AML-193 (cell line): ENCODE data around the gene RSPH1.

ENCODE experiments used
- DNase-seq, 2 experiments: peaks; one replicate each; lab custom pipeline; 2025; lab: John Stamatoyannopoulos, UW

The RSPH1 gene

DNA sequence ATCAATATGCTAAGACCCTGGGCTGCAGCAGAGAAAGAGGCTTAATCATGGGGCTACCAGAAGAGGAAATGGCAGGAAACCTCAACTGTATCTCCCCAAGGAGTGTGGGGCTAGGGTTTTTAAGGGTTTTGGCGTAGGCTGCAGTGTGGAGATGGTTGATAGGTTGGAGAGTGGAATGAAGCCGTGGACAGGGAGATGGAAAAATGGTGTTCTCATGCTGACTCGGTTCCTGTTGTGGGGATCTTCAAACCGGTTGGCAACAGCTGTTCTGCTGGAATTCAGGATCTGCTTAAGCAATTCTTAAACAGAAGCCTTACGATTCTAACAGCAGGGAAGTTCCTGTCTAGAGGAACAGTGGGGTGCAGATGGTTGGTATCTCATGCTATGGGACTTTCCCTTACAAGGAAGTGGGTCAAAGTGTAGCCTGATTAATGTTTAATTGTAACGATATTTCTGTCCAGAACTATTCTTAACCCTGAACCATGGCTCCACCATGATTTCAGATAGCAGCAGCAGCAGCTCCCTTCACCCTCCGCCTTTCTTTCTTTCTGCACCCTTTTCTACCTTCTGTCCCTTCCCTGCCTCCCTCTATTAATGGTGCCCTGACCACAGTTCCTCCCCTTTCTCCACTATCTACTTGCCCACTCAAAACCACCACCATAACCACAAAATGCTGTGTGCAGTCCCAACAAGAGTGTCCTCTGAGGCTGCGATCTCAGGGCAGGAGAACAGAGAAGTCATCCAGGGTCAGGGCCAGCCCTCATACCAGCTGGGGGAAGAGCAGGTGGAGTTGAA, 30.8 kb downstream of the RSPH1 start:
- peak; percentile 52 to 57 for DNase-seq

DNA sequence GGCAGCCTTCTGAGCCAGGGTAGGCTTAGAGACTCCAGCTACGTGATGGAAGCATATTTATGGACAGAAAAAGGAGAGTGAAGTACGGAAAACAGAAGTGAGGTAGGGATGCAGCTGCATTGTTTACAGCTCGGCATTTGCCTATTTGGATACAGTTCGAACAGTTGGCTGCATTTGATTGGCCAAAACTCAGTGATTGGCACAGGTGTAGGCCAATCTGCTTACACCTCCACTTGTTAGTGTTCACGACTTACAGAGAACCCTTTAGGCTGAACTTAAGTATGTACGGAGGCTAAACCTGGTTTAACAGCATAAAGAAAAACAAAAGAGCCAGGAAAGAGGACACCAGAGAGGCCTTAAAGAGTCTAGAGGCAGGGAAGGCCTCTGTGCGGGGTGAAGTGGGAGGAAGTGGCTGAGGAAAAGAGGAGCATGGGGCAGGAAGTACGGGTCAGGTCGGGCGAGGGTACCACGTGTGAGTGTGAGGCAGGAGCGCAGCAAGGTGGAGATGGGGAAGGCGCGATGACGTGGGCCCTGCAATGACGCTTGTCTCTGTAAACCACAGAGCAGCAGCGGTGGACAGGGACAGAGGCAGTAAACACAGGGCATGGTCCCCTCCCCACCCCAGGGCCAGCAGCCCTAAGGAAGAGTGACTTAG, 32.0 kb downstream of the RSPH1 start:
- no peak for DNase-seq

DNA sequence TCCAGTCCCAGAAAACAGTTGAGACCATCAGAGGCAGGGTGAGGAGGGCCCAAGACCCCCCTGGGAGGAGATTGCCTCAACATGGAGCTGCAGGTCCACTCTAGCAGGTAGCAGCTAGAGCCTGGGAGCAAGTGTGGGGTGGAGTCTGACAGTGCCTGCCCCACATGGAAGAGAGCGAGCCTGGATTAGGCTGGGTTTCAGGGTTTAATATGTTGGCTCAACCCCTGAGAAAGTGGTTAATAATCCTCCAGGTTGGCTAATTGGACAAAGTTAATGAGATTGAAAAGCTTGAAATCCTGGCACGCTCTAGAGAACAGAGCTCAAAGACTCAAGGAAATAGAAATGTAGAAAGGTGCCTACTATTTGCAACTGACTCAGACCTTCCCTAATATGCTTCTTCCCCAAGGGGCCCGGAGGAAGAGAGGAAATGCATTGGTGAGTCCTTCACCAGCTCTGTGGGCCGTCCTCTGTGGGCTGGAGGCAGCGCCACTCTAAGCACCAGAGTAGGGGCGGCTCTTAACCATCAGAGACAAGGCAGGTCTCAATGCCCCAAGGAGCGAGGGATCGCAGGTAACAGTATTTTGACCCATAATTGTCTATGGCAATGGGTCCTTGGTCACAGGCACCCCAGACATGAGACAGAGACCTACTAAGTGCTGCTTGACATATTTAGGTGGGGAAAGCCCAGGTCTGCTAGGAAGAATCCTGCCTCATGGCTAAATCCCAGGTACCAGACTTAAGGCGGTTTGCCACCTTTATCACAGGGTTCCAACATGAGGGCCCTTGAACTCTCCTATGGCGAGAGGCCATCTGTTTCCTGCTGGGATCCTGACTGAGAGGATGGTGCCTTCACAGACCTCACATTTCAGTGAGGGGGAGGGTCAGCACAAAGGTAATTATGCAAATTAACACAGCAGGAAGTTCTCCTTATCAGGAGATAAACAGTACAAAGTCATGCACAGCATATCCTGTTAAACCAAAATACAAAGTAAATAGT, 33.8 kb downstream of the RSPH1 start:
- DNase-seq: no peak

DNA sequence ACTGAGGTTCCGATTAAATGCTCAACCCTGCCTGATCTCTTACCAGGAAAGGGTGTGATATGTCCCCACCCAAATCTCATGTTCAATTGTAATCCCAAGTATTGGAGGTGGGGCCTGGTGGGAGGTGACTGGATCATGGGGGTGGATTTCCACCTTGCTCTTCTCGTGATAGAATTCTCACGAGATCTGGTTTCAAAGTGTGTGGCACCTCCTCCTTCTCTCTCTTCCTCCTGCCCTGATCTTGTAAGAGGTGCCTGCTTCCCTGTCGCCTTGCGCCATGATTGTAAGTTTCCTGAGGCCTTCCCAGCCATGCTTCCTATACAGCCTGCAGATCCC, 34.9 kb downstream of the RSPH1 start:
- no peak for DNase-seq

DNA sequence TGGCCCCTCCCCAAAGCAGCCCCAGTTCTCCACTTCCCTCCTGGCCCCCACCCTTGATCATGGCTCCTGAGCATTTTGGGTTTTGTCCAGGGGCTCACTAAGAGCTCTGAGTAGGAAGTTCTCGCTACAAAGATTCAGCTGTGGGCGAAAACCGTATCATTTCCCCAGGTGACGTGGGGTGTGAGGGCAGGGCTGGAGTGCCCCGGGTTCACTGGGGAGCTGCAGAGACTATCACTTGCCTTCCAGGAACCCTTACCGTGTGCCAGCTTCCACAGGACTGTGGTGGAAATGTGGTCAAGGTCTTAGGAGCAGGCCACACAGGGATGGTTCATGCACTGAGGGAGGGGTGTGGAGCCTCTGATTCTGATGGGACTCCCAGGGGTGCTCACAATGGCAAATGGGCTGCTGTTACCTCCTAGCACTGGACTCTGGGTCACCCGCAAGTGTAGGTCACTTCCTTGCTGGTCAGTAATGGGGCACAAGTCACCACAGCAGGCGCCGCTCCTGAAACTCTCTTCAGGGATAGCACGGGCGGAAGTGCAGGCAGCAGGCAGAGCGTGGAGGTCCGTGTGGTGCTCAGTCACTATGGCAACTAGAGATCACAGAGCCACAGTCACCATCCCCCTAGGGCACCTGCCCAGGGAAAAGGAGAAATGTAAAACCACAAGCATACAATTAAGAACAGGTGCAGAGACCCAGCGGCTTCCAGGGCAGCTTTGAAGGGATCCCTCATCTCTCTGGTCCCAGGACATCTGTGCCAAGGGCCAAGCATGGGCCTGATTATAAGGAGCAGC, 35.4 kb downstream of the RSPH1 start:
- no peak for DNase-seq

DNA sequence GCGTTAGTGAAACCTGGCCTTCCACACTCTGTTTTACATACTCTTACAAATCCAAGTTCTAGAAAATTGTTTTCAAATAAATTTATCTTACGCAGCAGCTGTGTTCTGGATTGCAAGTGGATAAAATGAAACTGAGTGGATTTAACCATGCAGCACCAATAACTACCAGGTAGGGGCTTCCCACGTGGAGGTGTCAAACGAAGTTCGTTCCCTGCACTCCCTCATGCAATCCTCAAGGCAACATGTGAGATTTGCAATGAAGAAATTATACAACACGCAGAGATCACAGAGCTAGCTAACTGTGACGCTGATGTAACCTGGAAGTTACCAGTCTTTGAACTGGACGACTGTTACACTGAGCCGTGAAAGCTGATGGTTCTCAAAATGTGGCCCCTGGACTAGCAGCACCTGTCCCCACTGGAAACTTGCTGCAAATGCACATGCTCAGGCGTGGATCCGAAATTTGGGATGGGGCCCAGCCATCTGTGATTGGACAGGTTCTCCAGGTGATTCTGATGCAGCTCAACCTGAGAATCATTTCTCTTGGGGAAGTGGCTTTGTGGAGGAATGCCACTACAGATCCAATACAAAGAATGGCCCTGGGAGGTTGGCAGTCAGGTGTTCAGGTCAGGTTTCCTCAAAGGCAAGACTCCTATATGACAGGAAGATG, 36.3 kb downstream of the RSPH1 start:
- DNase-seq: no peak

DNA sequence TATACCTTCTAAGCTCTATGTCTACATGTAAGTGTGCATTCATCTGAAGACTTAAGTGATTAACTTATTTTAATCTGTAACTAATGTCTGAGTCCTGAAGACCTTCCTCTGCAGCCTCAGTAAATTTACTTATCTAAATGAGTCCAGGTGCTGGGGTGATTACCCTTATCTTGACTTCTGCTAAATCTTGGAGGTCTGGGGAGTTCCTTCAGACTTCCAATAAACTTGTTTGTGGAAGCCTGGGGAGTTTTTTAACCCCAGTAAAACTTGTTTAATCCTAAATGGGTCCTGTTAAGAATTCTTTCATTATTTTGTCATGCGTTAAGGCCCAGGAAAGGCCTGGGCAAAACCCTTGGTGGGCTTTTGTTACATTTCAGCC, 37.0 kb downstream of the RSPH1 start:
- DNase-seq: no peak

DNA sequence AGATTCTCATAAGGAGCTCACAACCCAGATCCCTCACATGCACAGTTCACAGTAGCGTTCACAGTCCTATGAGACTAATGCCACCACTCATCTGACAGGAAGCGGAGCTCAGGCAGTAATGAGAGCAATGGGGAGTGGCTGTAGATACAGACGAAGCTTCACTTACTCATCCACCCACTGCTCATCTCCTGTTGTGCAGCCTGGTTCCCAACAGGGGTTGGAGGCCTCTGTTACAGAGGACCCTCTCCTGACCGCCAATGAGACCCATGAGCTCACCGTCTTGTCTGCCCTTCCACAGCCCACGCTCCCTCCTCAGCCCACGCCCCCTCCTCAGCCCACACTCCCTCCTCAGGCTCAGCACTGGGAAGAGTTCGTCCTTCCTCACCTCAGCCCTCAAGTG, 39.6 kb downstream of the RSPH1 start:
- DNase-seq: no peak

DNA sequence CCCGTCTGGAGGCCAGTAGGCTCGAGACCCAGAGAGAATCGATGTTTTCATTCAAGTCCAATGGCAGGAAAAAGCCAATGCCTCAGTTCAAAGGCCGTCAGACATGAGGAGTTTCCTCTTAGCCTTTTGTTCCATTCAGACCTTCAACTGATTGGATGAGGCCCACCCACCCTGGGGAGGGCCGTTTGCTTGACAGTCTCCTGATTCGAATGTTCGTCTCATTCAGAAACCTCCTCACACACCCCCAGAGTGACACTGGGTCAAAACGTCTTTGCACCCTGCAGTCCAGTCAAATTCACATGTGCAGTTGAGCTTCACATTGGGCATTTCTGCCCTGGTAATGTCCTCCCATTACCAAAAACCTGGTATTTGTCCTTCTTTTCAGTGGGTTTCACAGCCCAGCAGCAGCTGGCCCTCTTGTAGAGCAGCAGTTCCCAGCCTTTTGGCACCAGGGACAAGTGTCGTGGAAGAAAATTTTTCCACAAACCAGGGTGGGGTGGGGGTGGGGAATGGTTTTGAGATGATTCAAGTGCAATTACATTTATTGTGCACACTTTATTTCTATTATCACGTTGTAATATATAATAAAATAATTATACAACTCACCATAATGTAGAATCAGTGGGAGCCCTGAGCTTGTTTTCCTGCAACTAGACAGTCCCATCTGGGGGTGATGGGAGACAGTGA, 40.1 kb downstream of the RSPH1 start:
- DNase-seq: no peak

DNA sequence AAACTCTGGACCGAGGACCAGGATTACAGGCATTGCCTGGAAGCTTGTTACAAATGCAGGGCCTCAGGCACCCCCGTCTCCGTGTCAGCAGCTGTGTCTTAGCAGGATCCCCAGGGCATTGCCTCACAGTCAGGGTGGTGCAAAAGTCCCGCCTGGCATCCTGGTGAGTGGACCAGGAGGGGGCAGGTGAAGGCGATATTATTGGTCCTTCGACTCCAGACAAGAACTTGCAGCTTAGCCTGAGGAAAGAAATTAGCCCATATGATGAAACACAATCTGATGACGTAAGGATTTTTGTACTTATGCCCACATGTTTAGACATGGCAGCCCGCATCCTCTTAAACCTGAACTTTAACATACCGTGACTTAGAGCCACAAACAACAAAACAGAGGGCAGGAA, 40.8 kb downstream of the RSPH1 start:
- DNase-seq: peak; percentile 6 to 9

DNA sequence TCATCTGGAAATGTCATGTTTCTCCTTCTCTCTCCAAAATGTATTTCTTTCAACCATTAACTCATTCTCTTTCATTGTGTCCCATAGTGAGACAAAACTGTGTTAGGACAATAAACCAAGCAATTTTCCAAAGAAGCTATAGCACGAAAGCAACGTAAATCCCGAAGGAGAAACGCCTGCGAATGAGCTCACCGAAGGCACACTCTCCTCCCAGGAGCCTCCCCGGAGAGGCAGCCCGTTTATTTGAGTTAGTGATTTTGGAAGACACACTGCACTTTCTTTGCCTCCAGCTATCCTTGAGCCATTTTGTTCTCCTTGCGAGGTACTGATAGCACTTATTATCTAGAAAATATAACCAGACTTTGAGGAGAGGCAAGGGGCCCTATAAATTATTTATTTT, 41.2 kb downstream of the RSPH1 start:
- no peak for DNase-seq

DNA sequence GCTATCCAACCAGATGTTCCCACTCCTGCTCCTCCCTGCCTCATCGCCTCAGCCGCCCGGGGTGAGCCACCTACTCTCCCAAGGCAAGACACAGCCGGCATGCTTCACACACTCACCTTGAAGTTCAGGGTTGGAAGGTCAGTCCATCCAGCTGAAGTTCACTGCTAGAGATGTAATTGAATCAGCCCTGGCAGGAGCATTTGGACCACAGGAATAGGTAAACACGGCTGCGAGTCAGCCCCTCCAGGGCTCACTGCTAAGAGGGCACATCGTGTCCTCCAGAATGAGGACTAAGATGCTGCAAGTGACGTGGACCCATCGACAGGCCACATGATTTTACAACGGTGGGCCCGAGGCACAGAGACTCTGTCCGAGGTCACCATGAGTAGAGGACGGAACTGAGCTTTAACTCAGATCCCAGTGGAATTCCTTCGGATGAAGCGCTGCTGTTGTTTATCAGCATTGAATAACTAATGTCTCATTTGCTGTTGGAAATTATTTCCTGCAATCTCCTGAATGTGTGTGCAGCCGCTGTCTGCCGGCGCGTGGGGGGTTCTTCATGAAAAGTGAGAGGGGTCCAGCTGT, 41.9 kb downstream of the RSPH1 start:
- no peak for DNase-seq

DNA sequence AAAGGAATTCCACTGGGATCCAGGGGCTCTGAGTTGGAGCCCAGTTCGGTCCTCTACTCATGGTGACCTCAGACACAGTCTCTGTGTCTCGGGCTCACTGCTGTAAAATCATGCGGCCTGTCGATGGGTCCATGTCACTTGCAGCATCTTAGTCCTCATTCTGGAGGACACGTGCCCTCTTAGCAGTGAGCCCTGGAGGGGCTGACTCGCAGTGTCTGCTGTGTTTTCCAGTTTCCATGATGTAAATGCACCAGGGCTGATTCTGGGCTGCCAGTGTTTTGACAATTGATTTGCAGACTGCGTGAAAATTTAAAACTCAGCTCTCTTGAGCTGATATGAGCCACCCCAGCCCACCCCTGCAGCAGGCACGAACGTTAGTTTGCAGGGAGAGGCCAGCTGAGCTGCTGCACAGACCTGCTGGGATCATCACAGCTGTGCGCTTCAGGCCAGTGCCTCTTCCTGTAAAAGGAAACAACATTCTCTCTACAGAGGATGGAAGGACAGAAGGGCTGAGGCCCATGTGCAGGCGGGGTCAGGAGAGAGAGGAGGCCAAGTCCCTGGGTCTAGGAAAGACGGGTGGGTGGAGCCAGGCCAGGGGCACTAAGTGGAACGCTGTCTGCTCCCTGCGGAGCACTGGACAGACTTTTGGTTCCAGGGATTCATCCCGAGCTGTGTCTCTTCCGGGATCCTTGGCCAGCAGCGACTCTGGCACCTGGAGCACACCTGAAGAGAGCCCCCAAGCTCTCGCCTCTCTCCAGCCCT, 42.6 kb downstream of the RSPH1 start:
- DNase-seq: no peak

DNA sequence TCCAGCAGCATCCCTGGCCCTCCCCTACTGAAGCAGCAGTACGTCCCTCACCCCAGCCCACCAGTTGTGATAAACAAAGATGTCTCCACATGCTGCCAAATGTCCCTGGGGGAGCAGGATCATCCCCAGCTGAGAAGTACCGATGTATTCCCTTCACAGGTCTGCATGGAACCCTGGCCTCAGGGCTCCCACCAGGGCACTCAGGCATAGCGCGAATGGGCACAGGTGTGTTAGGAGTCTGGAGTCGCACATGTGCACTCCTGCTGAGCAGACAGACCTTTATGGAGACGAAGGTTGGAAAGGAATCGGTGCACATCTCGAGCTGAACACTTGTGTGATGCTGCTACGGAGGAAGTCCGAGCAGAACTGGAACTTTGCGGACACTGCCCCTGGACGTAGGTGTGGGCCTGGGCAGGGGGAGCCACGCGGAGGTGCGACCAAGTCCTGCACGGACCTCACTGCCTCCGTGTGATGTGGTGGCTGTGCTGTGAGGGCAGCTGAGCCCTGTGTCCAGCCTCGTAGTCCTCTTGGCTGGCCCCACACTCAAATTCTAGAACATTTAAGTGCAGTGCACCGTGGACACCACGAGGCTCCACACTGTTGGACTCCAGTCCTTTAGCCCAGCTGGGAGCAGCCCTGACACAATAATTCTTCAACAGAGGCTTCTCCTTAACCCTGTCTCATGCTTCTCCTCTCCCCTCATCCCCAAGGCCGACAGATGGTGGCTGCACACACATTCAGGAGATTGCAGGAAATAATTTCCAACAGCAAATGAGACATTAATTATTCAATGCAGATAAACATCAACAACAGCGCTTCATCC, 43.4 kb downstream of the RSPH1 start:
- no peak for DNase-seq

DNA sequence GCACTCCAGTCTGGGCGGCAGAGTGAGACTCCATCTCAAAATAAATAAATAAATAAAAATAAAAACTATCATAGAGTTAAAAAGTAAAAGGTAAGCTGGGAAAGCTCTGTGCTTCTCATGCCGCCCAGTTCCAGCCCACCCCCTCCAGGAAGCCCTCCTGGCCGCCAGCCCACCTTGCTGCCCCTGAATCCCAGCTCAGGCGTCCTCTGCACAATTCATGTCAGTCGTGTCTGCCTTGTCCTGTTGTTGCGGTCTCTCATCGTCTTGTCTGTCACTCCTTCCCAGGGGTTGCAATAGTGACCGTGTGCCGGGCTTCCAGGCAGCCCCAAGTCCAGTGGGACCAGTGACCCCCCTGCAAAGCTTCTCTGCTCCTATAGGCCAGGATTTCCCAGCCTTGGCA, 44.1 kb downstream of the RSPH1 start:
- no peak for DNase-seq

DNA sequence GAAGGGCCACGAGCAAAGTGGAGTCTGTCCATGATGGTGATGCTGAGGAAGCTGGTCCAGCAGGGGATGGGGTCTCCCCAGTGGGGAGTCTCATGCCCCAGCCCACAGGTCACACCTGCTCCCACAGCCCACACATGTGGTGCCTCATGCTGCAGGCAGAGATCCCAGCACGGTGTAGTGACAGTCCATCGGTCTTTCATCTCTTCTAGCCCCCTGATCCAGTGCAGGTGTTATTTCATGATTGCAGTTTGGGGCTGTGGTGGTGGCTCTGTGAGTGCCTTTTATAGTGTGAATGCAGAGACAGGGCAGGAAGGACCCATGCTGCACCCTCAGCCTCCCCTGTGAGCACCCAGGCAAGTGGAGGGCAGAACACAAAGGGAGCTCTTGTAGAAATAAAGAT, 47.3 kb downstream of the RSPH1 start:
- DNase-seq: no peak

DNA sequence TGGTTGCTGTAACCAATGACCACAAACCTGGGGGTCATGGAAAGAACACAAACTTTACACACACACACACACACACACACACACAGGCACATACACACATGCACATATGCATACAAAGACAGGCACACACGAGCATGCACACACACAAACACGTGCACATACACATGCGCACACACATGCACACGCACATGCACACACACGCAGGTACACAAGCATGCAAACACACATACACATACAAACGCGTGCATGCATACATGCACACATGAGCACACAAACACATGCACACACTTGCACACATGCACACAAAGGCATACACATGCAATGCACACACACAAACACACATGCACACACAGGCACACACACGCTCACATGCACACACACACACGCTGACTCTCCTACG, 48.3 kb downstream of the RSPH1 start:
- no peak for DNase-seq

DNA sequence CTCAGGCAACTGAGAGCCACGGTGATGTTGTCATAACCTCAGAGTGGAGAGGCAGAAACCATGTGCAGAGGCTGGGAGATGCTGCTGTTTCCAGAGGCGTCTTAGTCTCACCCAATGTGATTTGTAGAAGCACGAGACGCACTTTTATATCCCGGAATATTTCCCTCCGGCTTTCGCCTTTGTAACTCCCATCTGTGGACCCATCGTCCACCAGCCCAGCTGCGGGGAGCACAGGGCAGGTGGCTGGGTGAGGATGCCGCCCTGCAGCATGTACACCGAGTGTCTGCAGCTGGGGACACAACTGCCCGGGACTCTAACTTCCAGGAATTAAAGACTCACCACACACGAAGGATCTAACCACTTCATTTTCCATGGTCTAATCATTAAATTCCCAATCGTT, 48.8 kb downstream of the RSPH1 start:
- no peak for DNase-seq

DNA sequence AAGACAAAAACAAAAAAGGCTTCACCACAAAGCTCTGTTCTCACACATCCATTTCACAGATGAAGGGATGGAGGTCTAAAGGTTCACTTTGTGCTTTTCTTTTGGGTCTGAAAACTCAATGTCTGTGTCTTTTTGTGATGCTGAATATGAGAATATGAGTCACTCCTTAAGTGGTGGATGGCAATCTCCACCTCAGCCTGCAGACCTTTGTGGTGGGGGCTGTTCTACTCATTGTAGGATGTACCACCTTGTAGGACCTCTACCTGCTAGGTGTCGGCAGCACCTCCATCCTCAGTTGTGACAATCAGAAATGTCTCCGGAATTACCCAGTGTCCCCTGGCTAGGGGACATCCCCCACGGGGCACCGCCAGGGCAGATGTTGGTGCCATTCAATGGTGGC, 49.5 kb downstream of the RSPH1 start:
- no peak for DNase-seq
